ENCODE measurements around the gene REN.

REN gene

DNA sequence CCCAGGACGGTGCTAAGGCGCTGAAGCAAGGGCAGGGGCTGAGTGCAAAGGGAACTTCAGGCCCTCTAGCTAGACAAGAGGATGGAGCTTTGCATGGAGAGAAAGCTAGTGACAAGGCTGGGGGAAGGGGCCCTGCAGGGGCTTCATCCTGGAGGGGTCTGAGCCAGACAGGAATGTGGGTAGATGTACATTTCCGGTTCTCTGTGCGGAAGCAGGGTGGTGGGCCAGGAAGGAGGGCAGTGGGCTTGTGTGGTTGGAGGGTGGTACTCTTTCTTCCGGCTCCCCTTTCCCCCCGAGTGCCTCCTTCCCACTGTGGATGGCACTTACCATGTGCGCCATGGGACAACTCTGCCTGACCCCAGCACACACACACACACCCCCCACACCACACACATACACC, 28.6 kb upstream of the REN start:
- H3K27ac ChIP-seq = no peak overlapping the region
- DNase-seq (ENCODE audit: low read depth, low spot score) = no peak
- TF ChIP-seq POLR2AphosphoS5 (IDR thresholded peaks at IDR 0.05; ENCODE audit: borderline replicate concordance, low read depth, low read length) = no peak
- TF ChIP-seq FOXP2 (optimal IDR thresholded peaks at IDR 0.05; ENCODE audit: control extremely low read depth, extremely low read length, insufficient read depth) = no peak
- TF ChIP-seq EZH2 (IDR thresholded peaks at IDR 0.05) = no peak
- no peak overlapping the region for H3K9ac ChIP-seq (ENCODE audit: insufficient read length)
- H3K4me3 ChIP-seq = no peak overlapping the region
- no peaks in the 10 kb centered on the region for H3K9me3 ChIP-seq (ENCODE audit: low read depth, low read length)
- no peaks in the 10 kb centered on the region for H3K36me3 ChIP-seq (ENCODE audit: insufficient read depth, low read length)

DNA sequence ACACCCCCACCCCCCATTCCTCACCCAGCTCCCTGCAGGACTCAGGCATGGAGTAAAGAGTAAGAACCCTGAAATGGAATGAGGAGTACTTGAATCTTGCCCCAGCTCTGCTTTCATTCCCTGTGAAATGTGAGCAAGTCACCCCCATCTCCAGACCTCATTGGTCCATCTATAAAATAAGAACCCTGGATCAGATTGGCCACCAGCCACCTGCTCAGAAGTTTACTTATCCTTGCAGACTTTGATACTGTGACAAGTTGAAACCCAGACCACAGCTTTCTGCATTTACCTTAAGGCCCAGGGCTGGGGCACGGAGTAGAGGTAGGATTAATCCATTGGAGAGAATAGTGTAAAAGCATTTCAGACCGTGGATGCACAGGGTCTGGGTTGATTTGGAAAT, 27.9 kb upstream of the REN start:
- Histone ChIP-seq H3K9me3 (ENCODE audit: low read depth, low read length) (no peaks in the 10 kb centered on the region), H3K4me3 (no peak overlapping the region), H3K36me3 (ENCODE audit: insufficient read depth, low read length) (no peaks in the 10 kb centered on the region), H3K9ac (ENCODE audit: insufficient read length) (no peak overlapping the region), H3K27ac (no peak overlapping the region)
- TF ChIP-seq POLR2AphosphoS5 (IDR thresholded peaks at IDR 0.05; ENCODE audit: borderline replicate concordance, low read depth, low read length) (no peak), EZH2 (IDR thresholded peaks at IDR 0.05) (no peak), FOXP2 (optimal IDR thresholded peaks at IDR 0.05; ENCODE audit: control extremely low read depth, extremely low read length, insufficient read depth) (no peak)
- DNase-seq (ENCODE audit: low read depth, low spot score) = no peak

DNA sequence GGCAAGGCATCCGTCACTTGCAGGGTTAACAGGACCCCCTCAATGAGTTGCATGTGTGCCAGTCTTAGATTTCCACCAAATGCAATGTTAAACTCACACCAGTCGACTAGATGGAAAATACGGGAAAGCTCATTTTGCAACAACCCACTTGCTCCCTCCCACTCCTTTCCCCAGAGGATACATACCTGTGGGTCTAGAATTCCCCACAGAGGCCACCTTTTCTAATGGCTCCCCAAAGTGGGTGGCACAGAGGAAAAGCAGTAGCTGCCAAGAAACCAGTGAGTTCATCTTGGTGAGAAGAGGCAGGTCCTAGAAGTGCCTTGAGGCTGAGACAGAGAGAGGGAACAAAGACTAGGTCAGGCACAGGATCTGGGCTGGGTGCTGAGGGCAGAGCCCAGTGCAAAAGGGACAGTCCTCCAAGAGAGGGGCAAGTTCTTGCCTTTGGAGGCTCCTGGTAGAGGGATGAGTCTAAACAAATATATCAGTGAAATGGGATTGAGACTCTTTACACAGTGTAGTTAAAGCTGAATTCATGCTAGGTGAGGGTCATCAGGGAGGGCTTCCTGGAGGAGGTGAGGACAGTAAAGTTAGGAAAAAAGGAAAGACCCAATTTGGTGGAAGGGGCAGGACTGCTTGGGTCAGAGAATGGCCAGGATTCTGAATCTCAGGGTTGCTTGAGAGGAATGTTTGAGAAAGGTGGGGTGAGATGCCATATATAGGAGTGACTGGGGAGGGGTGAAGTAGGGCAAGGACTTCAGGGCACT, 26.6 kb upstream of the REN start:
- DNase-seq (ENCODE audit: low read depth, low spot score) = no peak
- Histone ChIP-seq H3K27ac (no peak overlapping the region), H3K4me3 (no peak overlapping the region), H3K36me3 (ENCODE audit: insufficient read depth, low read length) (no peaks in the 10 kb centered on the region), H3K9me3 (ENCODE audit: low read depth, low read length) (no peaks in the 10 kb centered on the region), H3K9ac (ENCODE audit: insufficient read length) (no peak overlapping the region)
- TF ChIP-seq EZH2 (IDR thresholded peaks at IDR 0.05) (no peak), POLR2AphosphoS5 (IDR thresholded peaks at IDR 0.05; ENCODE audit: borderline replicate concordance, low read depth, low read length) (no peak), FOXP2 (optimal IDR thresholded peaks at IDR 0.05; ENCODE audit: control extremely low read depth, extremely low read length, insufficient read depth) (no peak)

DNA sequence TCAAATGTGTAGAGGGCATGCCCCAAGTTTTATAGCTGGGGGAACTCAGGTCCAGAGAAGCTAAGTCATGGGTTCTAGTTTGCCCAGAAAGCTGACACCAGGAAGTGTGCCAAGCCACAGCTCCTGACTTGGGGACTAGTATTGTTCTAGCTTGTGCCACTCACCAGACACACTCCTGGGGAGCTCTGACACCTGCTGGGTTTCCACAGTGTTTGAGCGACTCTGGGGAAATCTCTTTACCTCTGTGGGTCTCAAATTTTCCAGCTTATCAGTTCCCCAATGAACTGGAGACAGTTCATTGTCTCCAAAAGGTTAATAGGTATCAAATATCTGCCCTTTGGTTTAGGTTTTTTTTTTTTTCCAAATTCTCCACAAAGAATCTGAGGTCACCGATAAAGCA, 25.9 kb upstream of the REN start:
- DNase-seq (ENCODE audit: low read depth, low spot score) = no peak
- H3K36me3 ChIP-seq (ENCODE audit: insufficient read depth, low read length) = no peaks in the 10 kb centered on the region
- H3K4me3 ChIP-seq = no peak overlapping the region
- no peak overlapping the region for H3K9ac ChIP-seq (ENCODE audit: insufficient read length)
- H3K9me3 ChIP-seq (ENCODE audit: low read depth, low read length) = no peaks in the 10 kb centered on the region
- no peak for TF ChIP-seq POLR2AphosphoS5 (IDR thresholded peaks at IDR 0.05; ENCODE audit: borderline replicate concordance, low read depth, low read length)
- no peak for TF ChIP-seq EZH2 (IDR thresholded peaks at IDR 0.05)
- TF ChIP-seq FOXP2 (optimal IDR thresholded peaks at IDR 0.05; ENCODE audit: control extremely low read depth, extremely low read length, insufficient read depth) = no peak
- H3K27ac ChIP-seq = no peak overlapping the region

DNA sequence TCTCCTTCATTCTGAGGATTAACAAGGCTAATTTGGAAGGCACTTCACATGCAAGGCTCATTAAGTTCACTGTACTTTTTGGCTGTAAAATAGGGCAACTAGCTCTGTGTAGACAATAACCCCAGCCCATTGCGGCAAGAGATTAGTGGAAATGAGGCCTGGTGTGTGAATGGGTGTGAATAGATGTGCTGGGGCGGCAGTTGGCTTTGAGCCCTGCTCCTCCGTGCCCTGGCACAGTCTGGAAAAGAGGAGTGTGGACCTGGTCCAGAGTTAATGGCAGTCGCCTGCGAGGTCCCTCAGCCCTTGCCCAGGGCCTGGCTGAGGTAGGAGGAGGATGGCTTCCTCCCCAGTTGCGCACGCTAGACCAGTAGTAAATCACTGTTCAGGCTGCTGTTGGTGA, 25.3 kb upstream of the REN start:
- Histone ChIP-seq H3K36me3 (ENCODE audit: insufficient read depth, low read length) (no peaks in the 10 kb centered on the region), H3K27ac (no peak overlapping the region), H3K9me3 (ENCODE audit: low read depth, low read length) (no peaks in the 10 kb centered on the region), H3K4me3 (no peak overlapping the region), H3K9ac (ENCODE audit: insufficient read length) (no peak overlapping the region)
- TF ChIP-seq POLR2AphosphoS5 (IDR thresholded peaks at IDR 0.05; ENCODE audit: borderline replicate concordance, low read depth, low read length) (no peak), EZH2 (IDR thresholded peaks at IDR 0.05) (no peak), FOXP2 (optimal IDR thresholded peaks at IDR 0.05; ENCODE audit: control extremely low read depth, extremely low read length, insufficient read depth) (no peak)
- no peak for DNase-seq (ENCODE audit: low read depth, low spot score)

DNA sequence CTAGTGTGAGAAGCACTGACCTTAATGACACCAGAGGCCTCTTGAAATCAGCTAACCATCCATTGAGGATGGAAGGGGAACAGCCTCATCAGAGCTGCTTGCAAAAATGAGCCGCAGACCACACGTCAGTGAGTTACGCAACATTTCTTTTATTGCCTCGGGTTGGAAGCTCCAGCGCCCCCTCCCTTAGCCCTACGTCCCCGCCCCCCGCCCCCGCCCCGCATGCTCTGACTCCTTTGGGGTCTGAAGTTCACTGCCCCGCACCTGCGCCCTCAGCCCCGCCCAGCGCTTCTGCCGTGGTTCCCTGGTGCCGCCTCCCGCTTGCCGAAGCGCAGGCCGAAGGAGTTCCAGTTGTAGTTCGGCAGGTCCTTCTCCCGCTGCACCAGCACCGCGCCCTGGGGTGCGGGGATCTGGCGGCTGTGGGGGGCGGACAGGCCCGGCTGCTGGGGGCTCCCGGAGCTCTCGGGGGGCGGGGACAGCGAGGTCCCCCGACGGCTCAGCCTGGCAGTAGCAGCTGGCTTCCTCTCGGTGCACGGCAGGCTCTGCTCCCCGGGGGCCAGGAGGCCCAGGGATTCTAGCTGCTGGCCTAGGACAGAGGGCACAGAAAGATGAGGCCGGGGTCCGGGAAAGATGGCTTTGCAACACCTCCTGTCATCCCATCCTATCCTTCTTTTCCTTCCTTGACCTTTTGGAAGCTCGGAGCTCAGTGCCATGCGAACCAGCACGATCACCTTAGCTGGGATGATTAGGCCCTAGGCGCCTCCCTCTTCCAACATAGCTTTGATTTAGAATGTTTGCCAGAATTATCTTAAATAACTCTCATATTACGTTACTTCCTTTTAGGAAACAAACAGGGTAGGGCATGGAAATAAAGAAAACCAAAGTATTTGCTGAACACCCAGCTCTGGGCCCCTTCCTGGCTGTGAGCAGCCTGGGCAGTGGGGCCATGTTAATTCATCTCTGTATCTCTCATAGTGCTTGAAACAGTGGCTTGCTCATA, 24.4 kb upstream of the REN start:
- Histone ChIP-seq H3K9ac (ENCODE audit: insufficient read length) (no peak overlapping the region), H3K27ac (peak overlapping the region; percentile 33; the same call in 1 of the 2 replicates), H3K9me3 (ENCODE audit: low read depth, low read length) (no peaks in the 10 kb centered on the region), H3K4me3 (peak overlapping the region; percentile 68), H3K36me3 (ENCODE audit: insufficient read depth, low read length) (no peaks in the 10 kb centered on the region)
- TF ChIP-seq POLR2AphosphoS5 (IDR thresholded peaks at IDR 0.05; ENCODE audit: borderline replicate concordance, low read depth, low read length) (no peak), FOXP2 (optimal IDR thresholded peaks at IDR 0.05; ENCODE audit: control extremely low read depth, extremely low read length, insufficient read depth) (no peak), EZH2 (IDR thresholded peaks at IDR 0.05) (no peak)
- peak; percentile 30 for DNase-seq (ENCODE audit: low read depth, low spot score)

DNA sequence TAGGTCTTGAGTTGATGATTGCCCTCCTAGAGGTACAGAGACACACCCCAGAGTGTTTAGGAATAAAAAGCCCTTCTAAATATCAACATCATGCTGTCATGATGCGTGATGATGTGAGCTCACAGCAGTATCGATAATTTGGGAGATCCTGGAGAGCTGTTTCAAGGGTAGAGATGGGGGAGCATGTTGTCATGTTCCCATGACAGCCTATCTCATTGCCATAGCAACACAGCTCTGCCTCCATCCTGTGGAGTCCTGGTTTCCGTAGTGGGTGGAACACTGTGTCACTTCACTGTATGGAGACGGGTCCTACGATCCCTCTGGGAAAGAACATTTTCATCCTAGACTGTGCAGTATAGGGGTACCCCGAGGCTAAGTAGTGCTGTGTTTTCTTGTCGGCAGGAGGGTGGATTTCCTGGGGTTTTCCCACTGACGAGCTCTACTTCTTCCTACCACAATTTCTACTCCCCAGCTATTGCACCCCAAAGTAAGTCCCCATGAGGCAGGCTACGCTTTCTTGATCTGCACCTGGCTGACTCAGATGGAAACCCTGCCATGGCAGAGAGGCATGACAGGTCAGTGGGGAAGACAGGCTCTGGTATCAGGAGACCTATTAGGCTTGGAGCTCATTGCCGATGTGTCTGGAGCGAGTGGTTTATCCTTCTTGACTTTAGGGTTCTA, 23.0 kb upstream of the REN start:
- H3K9me3 ChIP-seq (ENCODE audit: low read depth, low read length) = no peaks in the 10 kb centered on the region

DNA sequence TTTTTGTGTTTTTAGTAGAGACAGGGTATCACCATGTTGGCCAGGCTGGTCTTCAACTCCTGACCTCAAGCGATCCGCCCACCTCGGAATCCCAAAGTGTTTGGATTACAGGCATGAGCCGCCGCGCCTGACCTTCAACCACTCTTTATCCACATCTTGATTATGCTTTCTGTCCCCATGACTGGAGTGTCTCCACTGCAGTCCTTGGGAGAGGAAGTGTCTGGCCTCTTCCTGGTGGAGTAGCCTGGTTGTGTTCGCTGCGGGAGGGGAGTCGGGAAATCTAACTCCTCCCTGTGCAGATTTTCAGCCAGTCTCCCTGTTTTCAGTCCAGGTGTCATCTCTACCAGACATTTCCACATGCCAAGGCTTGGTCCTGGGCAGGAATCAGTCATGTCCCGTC, 20.5 kb upstream of the REN start:
- H3K9ac ChIP-seq (ENCODE audit: insufficient read length) = no peak overlapping the region
- H3K9me3 ChIP-seq (ENCODE audit: low read depth, low read length) = no peaks in the 10 kb centered on the region
- no peak for TF ChIP-seq FOXP2 (optimal IDR thresholded peaks at IDR 0.05; ENCODE audit: control extremely low read depth, extremely low read length, insufficient read depth)
- no peak for TF ChIP-seq EZH2 (IDR thresholded peaks at IDR 0.05)
- no peak for TF ChIP-seq POLR2AphosphoS5 (IDR thresholded peaks at IDR 0.05; ENCODE audit: borderline replicate concordance, low read depth, low read length)
- no peaks in the 10 kb centered on the region for H3K36me3 ChIP-seq (ENCODE audit: insufficient read depth, low read length)
- H3K27ac ChIP-seq = no peak overlapping the region
- no peak for DNase-seq (ENCODE audit: low read depth, low spot score)
- no peak overlapping the region for H3K4me3 ChIP-seq

More for the DNA sequence above, 23.0 kb upstream of the REN start:
- Histone ChIP-seq H3K36me3 (ENCODE audit: insufficient read depth, low read length) (no peaks in the 10 kb centered on the region), H3K4me3 (no peak overlapping the region), H3K27ac (no peak overlapping the region), H3K9ac (ENCODE audit: insufficient read length) (no peak overlapping the region)
- TF ChIP-seq FOXP2 (optimal IDR thresholded peaks at IDR 0.05; ENCODE audit: control extremely low read depth, extremely low read length, insufficient read depth) = no peak
- TF ChIP-seq EZH2 (IDR thresholded peaks at IDR 0.05) = no peak
- no peak for DNase-seq (ENCODE audit: low read depth, low spot score)
